Cerebellar cortex (tissue), 1 donor: ENCODE measurements around the gene COL23A1.

Experiments
- DNase-seq: peaks from one replicate; pipeline ENCODE4 v3.0.0-alpha.2; 2015; ENCODE audit warnings: low spot score

COL23A1 gene

GRCh38 chr5:178356431-178356872, 233.7 kb downstream of the COL23A1 start:
- DNase-seq, result peak; percentile 71

- no peak for DNase-seq
Measured at GRCh38 chr5:178355671-178356070, 234.5 kb downstream of the COL23A1 start.

DNA sequence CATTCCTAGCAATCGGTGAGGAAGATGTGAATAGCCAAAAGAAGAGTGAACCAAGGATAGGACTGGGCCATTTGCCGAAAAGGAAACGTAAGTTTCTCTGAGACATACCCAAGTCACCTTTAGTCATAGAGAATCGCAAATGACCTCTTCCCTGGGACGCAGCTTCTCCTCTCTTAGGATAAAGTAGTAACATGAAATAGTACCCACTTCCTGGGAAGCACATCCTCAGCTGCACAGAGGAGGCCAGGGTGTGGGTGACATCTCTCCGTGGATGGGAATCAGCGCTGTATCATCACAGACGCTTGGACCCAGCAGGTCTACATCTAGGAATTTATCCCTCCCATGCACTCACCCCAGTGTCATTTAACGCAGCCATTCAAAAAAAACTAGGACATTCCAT, 236.7 kb downstream of the COL23A1 start:
- DNase-seq, result no peak

DNA sequence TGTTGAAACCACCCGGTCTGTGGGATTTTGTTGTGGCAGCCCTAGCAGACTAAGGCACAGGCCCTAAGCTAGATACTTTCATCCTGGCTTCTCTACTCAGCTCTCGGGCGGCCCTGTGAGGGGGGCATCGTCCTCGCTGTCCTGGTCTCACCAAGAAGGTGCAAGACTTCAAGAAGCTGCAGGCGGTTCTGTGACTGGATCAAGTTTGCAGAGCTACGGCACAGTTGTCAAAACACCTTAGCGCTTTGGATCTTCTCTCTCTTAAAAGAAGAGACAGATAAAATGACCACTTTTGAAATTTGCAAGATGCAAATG, 238.2 kb downstream of the COL23A1 start:
- DNase-seq, result no peak

DNA sequence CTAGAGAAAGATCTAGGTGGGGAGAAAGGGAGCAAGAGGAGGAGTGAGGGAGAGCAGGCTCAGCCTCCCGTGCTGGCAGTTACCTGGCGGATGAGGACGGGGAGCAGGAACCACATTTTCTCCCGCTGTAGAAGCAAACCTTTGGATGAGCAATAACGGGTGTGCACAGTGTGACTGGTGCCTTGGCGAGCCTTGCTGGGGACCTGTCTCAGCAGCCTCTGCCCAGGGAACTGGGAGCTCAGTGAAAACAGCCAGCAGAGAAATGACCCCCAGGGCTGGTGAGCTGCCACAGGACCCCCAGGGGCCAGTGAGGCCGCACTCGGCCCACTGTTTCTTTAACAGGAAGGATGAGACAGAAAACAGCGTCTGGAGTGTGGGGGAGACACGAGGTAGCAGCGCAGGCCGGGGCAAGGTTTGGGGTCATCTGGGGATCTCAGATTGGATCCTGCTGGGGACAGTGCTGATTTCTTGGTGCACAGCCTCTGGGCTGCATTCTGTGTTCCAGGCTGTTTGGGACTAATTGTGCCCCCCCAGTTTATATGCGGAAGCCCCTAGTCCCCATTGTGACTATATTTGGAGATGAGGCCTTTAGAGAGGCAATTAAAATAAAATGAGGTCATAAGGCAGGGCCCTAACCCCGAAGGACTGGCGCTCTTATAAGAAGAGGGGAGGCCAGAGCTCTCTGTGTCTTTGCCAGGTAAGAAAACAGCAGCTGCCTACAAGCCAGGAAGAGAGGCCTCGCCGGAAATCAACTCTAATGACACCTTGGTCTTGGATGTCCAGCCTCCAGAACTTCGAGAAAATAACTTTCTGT, 238.8 kb downstream of the COL23A1 start:
- no peak for DNase-seq

DNA sequence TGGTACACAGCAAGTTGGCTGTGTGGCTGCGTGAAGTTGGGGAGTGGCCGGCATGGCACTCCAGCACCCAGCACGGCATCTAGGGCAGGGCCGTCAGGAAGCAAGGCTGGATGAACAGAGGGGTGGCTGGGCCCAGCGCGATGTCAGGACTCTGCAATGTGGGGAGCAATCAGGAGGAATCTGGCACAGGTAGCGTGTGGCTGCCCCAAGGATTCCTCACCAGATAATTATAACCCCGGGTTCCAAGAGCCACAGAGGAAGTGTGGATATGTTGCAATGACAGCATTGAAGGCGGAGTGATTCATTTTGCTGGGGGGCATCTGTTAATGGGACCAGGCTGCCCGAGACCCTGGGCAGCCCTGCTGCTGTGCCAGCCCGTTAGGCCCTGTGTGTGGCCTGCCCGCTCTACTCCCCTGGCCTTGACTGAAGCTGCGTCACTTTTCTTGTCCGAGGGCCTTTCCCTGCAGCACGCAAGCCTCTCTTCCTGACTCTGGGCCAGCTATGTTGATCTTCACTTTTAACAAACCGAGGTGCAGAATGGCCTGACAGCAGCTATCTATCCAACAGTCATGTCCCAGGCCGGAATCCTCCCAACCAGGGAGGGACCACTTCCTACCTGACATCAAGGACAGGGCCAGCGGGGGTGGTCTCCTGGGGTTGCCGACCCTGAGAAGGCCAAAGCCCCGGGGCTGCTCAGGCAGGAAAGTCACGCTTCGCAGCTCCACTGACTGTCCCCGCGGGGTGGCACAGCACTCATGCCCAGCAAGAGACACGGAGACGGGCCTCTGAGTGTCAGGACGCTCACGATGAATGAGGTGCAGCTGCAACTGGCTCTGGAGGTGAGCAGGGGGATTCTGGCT, 239.6 kb downstream of the COL23A1 start:
- DNase-seq, result no peak

DNA sequence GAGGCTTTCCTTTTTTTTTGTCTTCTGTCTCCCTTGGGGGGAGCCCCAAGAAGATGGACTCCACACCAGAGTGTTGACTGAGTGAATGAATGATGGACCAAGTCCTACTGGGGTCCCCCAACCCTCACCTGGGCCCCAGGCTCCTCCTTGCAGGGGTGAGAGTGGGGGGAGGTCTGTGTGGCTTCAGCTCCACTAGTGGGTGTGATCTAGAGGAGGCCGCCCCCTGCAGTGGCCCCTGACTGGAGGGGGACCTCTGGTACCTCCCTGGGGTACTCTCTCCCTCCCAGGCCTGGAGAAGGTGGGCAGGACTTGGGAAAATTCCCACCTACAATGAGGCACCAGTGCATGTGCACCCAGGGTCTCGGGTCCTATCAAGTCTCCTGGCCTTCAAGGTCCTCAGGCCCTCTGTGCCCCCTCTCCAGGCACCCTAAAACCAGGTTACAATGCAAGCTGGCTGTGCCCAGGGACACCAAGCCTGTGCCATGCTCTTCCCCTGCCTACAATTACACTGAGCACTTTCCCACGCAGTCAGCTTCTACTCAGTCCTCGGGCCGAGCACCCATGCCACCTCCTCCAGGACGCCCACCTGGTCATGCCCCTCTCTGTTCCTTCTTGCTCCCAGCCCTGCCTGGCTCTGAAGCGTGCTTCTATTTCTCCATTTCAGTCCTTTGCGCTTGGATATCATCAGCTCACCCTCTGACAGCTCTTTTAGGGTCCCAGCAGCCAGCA, 240.4 kb downstream of the COL23A1 start:
- DNase-seq, result no peak

DNA sequence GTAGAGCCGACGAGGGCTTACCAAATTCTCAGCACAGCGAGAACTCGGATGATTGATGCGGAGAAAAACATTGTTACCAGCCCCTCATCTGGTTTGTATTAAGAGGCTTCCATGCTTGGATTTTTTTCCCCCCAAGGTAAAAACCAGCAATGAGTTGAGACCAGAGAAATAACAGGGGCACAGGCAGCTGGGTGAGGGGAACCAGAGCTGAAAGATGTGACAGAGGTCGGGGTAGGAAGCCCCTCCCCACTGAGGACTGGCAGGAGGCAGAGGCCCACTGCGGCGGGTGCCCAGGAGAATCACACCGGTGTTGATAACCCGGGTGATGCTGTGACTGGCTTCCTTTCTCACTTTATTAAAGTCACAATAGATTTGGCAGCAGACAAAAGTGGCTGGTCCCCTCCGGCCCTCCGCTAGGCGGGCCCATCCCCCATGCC, 241.1 kb downstream of the COL23A1 start:
- no peak for DNase-seq

GRCh38 chr5:178348356-178349074, 241.7 kb downstream of the COL23A1 start:
- no peak for DNase-seq

DNA sequence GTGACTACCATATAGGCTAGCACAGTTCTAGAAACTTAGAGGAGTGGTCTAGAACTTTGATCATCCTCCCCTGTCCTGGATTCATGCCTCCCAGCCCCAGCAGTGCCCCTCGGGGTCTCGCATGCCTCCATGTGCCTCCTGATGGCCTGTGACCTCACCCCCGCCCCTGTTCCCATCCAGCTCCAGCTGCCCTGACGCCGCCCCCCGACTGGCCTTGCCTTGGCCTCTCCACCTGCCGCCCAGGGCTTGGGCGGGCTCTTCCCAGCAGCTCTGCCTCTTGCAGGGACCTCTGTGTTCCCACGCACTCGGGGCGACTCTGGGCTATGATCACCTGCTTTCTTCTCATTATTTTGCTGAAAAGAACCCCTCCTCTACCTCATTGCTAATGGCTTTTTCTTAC, 242.2 kb downstream of the COL23A1 start:
- no peak for DNase-seq

DNA sequence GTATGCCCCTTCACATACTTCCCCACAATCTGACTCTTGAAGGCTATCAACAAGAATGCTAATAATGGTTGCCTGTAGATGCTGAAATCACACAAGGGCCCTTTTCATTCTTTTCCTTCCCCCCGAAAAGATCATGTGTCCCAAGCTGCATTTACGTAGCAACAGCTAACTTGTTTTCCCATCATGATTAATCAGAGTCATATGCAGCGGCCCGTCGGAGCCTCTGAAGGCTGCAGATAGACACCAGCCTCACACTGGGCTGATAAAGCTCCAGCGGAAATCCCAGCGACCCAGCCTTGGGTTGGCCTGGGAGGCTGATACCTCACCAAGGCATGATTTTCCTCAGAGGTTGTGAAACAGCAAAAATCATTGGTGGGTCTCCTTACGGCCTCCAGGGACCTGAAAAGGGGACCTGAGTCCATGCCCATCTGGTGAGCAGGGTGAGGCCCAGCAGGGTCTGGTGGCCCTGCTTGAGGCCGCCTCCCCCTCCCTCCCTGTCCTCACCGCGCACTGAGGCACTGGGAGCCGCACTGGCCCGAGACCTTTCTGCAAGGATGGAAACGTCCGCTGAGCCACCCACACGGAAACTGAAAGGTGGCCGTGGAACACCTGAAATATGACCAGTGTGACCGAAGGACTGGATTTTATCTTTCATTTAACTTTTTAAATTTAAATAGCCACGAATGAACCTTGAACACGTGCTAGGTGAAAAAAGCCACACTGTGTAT, 243.4 kb downstream of the COL23A1 start:
- DNase-seq, result no peak

GRCh38 chr5:178343306-178343705, 246.9 kb downstream of the COL23A1 start:
- no peak for DNase-seq

GRCh38 chr5:178341851-178342140, 248.4 kb downstream of the COL23A1 start:
- DNase-seq, result no peak

DNA sequence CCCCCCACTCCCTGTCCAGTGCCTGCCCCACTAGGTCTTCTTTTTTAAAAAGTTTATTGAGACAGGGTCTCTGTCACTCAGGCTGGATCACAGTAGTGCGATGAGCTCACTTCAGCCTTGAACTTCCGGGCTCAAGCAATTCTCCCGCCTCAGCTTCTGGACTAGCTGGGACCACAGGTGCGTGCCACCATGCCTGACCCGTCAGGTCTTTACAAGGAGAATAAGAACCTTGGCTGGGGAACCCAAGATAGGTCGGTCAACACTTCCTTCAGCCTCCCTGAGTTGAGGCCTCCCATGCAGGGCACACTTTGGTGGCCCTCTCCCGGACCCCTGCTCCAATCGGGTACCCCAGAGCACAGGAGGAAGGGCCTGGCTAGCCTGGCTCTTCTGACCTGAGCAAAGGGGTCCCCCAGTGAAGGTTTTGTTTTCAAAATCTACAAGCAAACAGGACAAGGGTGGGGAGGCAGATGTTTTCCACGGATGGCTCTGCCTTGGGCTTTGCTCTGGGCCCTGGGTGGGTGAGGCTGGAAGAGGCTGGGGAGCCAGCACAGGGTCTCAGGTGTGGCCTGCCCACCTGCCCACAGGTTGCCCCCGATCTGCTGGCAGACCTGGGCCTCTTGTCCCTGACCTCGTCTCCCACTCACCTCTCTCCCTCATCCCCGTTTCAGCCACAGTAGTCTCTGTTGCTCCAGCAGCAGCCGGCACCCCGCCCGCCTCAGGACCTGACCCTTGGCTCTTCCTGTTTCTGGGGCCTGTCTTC, 248.9 kb downstream of the COL23A1 start:
- DNase-seq, result no peak

- DNase-seq, result no peak
Measured at GRCh38 chr5:178340637-178341036, 249.6 kb downstream of the COL23A1 start.

DNA sequence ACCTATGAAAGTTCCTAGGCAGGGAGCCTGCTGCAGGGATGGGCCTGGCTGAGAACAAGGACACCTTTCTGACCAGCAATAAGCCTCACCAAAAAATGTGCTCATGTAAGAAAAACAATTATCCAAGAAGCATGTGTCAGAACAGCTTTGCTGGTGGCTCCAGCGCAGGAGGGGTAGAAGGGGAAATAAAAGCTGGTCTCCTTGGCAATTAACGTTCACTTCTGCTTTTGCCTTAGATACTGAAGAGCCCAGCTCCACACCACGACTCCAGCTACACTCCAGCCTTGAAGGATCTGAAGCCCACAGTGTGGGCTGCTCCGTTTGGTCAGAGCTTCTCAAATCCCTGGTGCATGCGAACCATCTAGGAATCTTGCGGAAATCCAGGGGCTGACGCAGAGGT, 250.0 kb downstream of the COL23A1 start:
- DNase-seq, result no peak

DNA sequence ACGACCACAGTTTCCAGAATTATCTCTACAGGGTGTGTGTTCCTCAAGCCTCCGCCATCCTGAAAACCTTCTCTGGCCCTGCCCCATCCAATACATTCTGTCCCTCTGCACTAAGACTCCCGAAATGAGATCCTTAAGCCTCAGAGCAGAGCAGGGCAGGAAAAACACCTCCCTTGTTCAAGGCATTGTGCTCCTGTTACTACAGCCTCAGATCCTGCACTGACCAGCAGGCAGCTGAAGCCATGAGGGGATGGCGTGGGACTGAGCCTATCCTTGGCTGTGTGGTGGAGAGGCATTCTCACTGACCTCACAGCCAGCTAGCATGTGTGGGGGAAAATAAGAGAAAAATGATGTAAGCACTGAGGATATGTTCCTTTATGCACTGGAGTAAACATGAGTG, 250.9 kb downstream of the COL23A1 start:
- no peak for DNase-seq

DNA sequence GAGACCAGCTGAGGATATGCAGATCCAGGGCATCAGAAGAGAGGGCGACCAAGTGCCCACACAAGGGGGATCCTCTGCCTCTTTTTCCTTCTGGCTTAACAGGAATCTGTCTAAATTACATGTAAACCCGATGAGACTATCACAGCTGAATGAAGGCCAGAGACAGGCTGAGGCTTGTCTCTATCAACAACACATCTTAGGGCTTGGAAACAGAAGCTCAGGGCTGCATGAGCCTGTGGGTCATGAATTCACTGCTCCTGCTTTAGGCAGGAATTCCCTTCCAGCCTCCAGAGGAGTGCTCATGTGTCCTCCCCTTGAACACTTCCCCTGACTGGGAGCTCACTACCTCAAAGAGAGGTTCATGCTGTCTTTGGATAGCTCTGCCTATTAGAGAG, 251.4 kb downstream of the COL23A1 start:
- DNase-seq, result no peak

DNA sequence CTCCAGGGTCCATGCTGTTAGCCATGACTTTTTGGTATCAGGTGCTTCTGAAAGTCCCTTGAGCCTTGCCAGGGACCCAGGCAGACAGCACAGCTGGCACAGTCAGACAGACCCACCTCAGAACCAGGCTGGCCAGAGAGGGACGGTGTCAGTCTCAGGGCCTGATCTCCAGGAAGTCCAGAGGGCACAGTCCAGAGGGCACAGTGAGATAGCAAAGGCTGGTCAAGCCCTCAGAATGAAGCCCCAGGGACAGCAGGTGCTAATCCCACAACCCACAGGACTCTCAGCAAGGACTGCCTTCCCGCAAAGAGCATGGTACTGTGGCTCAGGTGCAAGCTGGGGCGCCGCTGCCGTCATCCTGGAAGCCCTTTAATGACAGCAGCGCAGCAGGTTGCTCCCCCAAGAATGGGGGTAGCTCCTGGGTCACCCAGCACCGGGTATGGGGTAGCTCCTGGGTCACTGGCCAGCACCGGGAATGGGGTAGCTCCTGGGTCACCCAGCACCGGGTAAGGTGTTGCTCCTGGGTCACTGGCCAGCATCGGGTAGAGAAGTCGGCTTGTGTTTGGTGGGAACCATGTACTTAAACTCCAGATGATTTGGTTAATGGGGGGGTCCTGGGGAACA, 252.0 kb downstream of the COL23A1 start:
- no peak for DNase-seq

DNA sequence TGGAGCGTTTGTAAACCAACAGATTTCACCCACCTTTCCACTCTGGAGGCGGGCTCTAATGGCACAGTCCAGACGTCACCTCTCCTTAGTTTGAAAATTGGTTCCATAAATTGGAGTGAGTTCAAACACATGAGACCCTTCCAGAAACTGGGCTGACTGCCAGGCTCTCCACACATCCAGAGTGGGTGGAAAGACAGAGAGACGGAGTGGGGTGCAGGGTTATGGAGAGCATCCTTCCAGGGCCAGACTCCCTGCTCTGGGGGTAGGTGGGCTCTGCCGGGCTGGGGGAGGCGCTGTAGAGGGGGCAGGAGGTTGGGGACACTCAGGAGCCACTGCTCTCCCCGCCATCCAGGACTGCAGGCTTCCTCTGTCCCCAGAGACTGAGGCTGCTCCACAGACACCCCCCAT, 252.9 kb downstream of the COL23A1 start:
- DNase-seq, result no peak
